HTERT RPE-1 (cell line): ENCODE measurements around the gene FREM2.

Experiments used
- in situ Hi-C: fragments of 300-500 bp; cut with MboI; formaldehyde crosslinking; loops from 4 replicates; pipeline ENCODE4 v1.14.3; 2020; ENCODE audit warnings: low sequenced_read_pairs

Gene FREM2

DNA sequence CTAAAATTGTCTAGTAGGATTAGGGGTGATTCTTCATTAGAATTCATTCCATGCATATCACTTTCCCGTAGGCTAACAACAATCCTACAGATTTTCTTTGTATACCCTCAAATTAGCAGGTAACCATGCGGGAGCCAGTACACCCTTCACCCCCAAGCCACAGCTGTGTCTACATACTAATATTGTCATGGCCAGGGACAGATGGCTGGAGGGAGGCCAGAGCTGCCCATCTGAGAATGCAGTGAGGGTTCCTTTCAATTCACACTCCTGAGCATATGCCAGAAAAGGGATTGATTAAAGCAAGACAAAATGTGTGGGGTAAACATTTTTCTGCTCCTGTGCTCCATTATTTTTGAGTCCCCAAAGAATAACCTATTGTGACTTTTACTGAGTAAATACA is 68.9 kb downstream of the FREM2 start:
- in situ Hi-C loops: no loop called here

- in situ Hi-C loops: no loop called here
These were observed 71.4 kb downstream of the FREM2 start for GRCh38 chr13:38758277-38758676.

GRCh38 chr13:38759390-38759789 is 72.5 kb downstream of the FREM2 start:
- in situ Hi-C loops: no loop called here

DNA sequence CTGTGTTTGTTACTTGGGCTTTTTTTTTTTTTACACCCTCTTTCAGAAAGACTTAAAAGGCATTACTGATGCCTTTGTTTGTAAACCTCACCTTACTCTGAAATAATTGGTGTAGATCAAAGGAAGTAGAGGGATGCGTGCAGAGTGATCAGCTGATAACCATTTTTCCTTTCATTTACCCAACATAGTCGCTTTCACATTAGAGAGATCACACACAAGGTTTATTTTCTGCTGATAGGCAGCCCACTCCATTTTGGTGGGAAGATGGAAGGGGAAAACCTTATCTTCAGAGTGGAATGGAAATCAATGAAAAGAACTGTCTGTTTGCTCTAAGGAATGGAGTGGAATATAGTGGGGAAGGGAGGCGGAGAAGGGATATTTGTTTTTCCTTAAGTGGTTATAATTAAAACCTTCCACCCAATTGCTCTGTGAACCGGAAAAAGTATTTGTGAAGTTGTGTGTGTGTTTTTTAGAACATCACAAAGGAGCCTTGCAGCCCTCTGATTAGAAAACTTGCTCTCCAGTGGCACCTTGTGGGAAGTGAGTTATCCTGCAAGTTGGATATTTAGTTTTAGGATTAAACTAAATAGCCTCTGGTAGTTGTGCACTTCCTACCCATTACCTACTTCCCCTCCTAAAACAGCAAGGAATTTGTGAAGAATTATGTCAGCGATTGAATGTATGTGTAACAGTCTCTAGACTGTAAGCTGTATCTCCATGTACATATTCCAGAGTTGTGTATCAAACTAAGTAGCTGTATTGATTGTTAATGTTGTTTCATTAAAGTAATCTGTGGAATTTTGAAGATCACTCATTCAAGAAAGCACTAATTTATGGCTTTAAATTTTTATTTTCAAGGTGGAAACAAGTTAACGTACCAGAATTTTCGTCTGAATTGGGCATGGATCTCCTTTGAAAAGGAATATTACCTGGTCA is 76.8 kb downstream of the FREM2 start:
- in situ Hi-C loops: no loop called here

- in situ Hi-C loops: no loop called here
These were observed 79.9 kb downstream of the FREM2 start for GRCh38 chr13:38766799-38767198.

- in situ Hi-C loops: no loop called here
These were observed 80.8 kb downstream of the FREM2 start for GRCh38 chr13:38767506-38768265.

GRCh38 chr13:38769526-38769925 is 82.6 kb downstream of the FREM2 start:
- in situ Hi-C loops: no loop called here

DNA sequence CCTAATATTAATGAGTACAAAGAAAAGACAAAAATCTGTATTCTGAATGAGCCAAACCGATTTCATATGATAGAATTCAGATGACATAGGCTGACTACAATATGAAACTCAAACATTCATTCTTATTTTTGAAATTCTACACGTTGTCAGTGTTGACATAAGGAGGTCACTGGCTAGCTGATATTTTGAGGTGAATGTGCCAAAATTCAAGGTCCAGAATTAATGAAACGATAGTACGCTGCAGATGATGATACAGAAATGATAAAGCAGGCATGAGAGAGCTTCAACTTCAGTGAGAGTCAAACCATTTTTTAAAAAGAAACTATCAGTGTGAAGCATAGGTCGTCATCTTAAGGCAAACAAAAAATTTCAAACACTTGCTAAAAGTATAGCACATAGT is 88.2 kb downstream of the FREM2 start:
- in situ Hi-C loops: no loop called here

GRCh38 chr13:38777347-38778119 is 90.7 kb downstream of the FREM2 start:
- in situ Hi-C loops: no loop called here

DNA sequence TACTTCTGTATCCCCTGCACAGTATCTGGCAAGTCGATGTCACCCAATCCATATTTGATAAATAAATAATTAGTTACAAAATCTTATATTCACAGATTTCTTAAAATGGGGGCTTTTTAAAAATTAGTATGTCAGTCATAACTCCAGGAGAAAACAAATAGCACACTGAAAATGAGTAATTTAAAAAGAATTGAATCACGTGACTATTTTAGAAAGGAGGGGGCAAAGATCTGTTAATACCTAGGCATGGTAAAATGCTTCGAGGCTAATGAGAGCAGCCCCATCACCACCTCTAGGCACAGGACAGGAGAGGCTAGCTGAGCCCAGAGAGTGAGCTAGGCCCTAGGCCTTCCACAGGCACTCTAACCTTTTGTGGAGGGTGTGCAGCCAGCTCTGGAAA is 94.7 kb downstream of the FREM2 start:
- in situ Hi-C loops: no loop called here

GRCh38 chr13:38784036-38784880 is 97.4 kb downstream of the FREM2 start:
- in situ Hi-C loops: no loop called here

- in situ Hi-C loops: no loop called here
These were observed 98.2 kb downstream of the FREM2 start for GRCh38 chr13:38785042-38785441.

- in situ Hi-C loops: no loop called here
These were observed 98.6 kb downstream of the FREM2 start for GRCh38 chr13:38785490-38785889.

DNA sequence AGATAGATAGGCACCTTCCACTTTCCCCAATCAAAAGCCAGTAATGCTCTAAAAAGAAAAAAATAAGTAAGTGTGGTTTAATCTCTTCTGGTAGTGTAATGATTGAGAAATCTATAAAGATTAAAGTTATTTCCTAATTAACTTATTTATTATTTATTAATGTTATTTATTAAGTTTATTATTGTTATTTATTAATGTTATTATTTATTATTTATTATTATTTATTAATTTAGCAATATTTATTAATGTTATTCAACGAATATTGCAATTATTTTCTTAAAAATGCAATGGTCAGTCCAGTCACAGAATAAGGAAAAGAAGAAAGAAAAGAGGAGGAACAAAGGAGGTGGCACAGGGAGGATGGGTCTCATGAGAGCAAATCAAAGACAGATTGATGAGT is 100.7 kb downstream of the FREM2 start:
- in situ Hi-C loops: no loop called here

DNA sequence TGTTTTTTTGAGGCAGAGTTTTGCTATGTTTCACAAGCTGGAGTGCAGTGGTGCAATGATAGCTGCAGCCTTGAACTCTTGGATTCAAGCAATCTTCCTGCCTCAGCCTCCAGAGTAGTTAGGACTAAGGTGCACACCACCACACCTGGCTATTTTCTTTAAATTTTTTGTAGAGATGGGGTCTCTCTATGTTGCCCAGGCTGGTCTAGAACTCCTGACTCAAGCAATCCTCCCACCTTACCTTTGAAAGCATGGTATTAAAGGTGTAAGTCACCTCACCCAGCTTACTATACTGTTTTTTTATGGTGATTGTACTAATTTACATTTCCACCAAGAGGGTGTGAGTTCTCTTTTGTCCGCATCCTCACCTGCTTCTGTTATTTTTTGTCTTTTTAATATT is 110.0 kb downstream of the FREM2 start:
- in situ Hi-C loops: no loop called here

DNA sequence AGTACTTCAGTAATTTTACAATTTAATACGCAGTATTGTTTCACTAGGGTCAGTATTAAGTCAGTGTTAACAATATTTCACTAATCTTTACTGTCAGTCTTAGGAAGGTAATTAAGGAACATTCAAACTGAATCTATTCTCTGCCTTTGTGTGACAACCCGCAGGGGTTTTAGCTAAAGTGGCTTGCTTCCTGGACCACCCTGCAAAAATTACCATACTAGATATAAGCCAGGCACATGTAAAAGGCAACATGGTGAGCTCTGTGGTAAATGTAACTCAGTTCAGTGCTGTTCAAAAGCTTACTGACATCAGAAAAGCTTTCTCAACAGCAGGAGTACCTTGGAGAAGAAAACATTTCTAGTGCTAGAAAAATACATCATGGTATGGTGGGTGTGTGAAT is 116.7 kb downstream of the FREM2 start:
- in situ Hi-C loops: no loop called here

DNA sequence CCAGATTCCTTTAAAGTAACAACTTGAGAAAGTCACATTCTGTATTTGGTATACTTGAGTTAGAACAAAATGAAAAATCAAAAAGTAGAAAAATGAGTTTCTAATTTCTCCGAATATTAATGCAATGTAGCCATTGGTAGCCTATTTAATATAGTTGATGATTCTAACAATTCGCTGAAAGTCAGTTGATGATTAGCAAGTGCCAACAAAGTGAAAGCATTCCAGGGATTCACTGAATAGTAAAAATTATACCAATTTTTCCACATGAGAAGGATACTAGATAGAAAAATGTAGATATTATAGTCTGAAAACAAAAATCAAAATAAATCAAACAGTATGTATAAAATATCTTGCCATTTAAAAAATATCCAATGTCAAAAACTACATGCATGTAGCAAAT is 117.2 kb downstream of the FREM2 start:
- in situ Hi-C loops: no loop called here

GRCh38 chr13:38804536-38804935 is 117.7 kb downstream of the FREM2 start:
- in situ Hi-C loops: no loop called here

DNA sequence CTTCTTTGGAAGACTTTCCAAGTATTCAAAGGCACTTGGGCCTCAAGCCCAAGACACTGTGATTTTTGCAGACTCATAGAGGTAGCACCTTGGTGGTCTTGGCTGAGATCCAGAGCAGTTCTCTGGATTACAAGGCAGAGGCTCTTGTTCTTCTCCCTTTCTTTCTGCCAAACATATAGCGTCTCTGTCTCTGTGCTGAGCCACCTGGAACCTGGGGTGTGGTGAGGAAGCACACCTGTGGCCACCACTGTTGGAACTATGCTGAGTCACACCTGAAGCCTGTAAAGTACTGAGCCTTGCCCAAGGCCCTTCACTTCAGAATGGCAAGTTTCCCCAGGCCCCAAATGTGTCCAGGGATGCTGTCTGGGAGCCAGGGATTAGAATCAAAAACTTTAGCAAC is 127.5 kb downstream of the FREM2 start:
- in situ Hi-C loops: no loop called here

DNA sequence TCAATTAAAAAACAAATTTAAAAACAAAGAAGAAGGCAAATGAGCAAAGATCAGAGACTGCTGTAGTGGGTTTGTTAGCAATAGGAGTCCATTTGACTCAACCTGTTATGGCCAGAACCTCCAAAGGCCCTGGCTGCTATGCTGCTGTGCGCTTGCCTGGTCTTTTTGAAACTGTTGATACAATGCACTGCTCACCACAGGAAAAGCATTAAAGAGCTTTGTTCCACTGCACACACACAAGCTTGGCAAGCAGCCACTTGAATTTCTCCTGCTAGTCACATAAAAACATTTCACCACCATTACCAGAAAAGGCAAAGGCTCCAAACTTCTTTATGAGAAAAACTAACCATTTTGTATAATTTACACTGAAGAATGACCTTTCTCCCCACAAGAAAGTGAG is 132.2 kb downstream of the FREM2 start:
- in situ Hi-C loops: no loop called here
